Uterus (tissue), 2 donors: Measurements from ENCODE around the gene CAPN9.

ENCODE experiments used
- CTCF ChIP-seq, 4 experiments: fragments of 200-600 bp in 2 of 4; fragments of 450-650 bp in 2 of 4; sonication (generic) in 2 of 4; IDR thresholded peaks; one replicate each; pipeline ENCODE4 v1.5.1; 2016 to 2019; ENCODE audit warnings: antibody characterized with exemption in 4 of 4, mild to moderate bottlenecking in 2 of 4, moderate library complexity in 1 of 4
- POLR2A ChIP-seq, 2 donors: fragments of 450-650 bp; IDR thresholded peaks; one replicate each; pipeline ENCODE4 v1.6.1; 2016; ENCODE audit warnings: antibody characterized with exemption in 2 of 2, mild to moderate bottlenecking in 1 of 2, moderate library complexity in 1 of 2

GRCh38 chr1:230826166-230826875 is 79.1 kb downstream of the CAPN9 start:
- TF ChIP-seq CTCF (IDR thresholded peaks at IDR 0.05) (no peak), POLR2A (IDR thresholded peaks at IDR 0.05) (no peak)
